RKO (cell line): ENCODE results near the gene DAAM1.

Experiments used
- DNase-seq: peaks from one replicate; pipeline ENCODE4 v3.0.0-alpha.2; 2016; ENCODE audit warnings: low spot score

Gene DAAM1

DNA sequence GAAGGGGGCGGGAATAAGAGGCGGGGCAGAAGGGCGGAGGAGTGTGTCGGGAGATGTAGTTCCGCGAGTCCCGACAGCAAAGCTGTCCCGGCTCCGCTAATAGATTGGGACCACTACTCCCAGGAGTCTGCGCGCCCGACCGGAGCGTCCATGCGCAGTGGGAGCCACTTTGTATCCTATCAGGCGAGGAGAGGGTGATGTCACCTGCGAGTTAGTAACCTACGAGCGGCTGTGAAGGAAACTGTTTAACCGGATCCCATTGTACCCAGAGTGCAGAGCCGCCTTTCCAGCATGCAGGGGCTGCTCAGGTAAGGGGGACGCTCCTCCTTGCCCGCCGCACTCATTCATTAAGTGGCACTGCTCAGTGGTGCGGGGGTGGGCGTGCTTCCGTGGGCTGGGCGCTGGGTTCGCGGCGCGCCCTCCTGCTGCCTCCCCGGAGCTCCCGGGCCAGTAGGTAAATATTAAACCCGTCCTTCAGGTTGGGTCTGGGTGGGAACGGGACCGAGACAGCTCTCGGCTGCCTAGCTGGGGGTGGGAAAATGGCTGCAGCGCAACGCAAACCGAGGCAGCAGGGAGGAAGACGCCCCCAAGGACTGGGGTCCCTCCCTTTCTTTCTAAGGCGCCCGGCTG lies at the start of gene DAAM1:
DAAM1 (plus strand) TSS at position 207 of the 630 bp plus-strand sequence. CDS start 74,811 bp downstream, outside the sequence.
- peak; percentile 98 for DNase-seq

DNA sequence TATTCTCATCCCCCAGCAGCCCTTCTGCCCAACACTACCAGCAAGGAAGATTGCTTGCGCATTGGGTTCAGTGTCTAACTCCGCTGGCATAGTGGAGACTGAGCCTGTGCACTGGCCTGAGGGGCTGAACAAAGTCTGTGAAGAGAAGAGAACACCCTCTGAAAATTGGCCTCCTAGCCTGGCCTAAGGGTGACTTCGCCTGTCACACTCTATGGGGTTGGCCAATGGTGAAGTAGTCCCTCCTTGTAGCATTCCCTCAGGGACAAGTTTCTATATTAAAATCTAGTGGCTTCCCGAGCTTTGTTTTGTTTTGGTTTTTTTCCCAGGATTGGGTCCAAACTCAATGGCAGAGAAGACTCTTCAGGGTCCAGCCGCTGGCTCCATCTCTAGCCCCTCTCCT lies 49.1 kb upstream of the DAAM1 start:
- DNase-seq: no peak

DNA sequence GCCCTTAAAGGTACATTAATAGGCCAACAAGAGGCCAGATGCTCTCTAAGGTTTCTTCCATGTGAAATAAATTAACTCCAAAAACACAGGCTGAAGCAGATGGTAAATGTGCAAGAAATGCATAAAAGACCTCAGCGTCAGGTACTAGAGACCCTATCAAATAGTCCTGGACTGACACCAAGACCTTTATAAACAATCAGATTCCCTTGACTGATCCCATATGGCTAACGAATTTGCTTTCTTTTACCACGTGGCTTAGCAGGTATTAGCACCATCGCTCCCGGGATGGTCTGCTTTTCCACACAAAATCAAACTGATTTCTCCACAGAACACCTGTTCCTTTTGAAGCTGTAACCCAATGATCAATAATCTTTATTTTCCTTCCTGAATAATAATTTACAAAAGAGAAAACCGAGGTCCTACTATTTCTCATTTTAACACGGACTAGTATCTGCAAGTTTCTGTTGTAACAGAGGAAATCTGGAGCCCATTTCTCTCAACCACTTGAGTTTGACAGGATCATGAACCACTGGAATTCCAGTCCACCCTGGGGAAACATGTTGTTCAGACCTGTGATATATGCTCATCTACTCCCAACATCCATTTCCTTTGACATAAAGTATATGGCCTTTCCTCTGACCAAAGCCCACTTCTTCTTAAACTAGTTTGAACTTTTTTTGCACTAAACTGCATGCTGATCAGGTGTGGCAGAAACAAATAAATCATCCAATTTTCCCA lies 48.2 kb upstream of the DAAM1 start:
- no peak for DNase-seq

DNA sequence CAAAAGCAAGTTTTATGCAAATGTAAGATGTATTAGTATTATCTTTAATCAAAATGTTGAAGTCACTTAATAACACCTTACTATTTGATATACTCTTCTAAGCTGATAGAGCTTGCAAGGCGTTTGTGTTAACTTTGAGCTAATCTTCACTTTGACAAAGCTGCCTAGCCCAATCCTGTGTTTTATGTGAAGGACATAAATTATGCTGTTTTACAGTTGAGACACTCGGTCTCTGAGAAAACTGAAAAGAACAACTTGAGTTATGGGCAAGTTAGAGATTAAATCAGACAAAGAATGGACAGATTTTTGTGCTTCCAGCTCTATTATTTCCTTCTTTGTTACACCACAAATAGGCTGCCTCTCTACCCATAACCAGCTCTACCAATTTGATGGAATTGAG lies 42.0 kb upstream of the DAAM1 start:
- no peak for DNase-seq

DNA sequence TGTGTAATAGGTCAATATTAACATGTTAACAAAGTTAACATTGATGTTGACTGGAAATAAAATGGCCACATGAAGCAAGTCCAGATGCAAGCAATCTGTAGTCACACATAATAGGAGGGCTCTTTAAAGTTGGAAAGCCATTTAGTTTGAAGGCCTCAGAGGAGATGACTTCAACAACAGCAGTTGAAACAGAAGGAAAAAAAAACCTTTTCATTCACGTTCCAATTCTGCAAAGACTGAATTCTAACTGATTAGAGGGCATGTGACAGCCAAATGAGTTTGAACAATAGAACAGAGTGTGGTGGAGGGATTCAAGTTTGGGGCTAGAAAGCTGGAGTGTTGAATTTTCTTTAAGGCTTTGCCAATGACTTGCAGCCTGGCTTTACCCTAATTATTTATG lies 41.5 kb upstream of the DAAM1 start:
- no peak for DNase-seq

DNA sequence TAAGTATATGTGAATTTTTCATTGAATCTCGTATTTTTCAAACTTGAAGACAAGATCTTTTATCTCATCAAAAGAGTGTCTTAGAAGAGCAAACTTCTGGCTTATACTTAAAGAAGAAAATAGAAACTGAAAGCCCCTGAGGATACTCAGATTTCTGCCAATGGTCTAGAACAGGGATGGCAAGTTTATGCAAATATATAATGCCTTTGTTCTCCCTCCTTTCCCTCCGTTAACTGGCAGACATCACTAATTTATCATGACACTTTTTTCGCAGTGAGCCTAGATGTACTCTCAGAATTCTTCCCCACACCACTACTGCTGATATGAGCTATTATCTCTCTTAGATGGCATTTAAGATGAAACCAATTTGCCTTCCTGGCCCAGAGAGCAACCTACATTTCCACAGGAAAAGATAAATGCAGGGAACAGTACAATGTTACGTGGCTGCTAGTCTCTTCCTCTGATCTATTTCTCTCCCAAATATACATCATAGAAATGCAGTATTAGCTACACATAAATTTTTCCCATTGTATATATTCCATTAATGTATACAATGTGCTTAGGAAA lies 40.0 kb upstream of the DAAM1 start:
- DNase-seq: no peak

DNA sequence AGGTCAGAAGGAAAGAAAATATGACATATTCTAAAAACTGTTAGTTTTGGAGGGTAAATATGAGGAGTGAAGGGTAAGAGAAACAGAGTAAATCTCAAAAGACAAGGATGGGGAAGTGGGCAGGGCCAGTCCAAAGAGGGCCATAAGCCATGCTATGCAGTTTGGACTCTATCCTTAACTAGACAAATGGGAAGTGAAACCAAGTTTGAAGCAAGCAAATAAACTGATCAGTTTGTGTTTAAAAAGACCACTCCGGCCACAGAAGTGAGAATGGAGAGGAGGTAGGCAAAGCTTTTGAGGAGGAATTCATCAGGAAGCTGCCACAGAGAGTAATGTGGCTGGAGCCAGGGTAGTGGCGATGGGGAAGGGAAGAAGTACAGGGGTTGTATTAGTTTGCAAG lies 37.5 kb upstream of the DAAM1 start:
- no peak for DNase-seq

DNA sequence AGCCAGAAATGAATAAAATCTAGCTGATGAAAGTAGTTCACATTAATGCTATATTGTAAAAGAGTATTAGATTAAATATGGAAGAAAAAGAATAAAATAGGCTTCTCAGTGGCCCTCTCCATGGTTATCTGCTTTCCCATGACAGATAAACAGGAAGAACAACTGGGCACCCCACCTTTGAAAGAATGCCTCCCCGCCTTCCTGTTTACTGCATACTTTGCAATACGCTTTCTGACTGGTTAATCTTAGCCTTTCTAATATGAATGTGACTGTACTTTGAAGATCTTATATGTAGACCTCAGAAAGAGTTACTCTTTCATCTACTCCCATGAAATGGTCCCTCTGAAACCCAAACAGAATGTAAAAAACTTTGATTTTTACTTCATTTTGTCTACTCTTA lies 34.1 kb upstream of the DAAM1 start:
- DNase-seq: no peak

DNA sequence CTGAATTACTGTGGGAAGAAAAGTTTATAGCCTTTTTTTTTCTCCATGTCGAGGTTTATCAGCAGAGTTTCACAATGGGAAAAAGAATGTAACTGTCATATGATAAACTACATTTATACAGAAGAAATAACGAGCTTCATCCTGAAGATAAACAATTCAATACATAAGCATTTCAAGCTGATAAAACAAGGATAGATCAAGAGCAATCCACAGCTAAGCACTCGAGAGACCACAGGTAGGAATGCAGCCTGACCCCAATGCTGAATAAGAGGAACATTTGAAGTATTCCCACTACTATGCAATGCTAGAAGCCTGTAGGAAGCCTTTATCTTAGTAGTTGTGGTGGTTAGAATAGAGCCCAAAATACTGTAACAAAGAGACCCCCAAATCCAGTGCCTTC lies 32.6 kb upstream of the DAAM1 start:
- DNase-seq: no peak

DNA sequence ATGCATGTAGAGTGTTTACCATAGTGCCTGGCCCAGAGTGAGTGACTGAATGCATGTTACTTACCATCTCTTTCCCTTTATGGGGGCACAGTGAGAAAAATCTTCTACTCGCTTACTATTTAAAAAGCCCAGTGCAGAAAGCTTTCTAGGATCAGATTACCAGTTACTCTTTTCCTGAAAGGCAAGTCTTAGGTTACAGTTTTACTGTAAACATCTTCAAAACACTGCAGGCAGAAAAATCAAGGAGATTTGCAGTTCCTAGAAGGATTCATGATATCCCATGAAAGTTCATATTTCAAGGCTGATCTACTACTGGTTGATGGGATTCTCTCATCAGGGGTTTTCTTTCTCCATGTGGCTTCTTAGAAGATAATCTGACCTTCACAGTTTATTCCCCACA lies 29.3 kb upstream of the DAAM1 start:
- no peak for DNase-seq

DNA sequence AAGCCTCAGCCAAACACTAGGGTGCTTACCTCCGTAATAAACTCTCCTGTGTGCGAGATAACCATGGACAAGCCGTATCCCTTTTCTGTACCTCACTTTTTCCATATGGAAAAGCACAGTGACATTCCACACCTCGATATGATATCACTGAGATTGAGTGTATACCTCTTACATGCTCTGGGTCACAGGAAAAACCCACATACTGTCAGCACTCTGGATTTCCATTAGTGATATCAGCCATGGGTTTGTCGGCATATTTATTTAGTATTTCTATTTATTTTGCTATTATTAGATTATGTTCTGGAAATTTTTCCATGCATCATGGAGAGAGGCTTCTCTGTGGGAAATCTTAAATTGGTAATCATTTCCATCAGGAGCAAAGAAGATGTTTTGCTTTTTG lies 28.0 kb upstream of the DAAM1 start:
- DNase-seq: no peak

DNA sequence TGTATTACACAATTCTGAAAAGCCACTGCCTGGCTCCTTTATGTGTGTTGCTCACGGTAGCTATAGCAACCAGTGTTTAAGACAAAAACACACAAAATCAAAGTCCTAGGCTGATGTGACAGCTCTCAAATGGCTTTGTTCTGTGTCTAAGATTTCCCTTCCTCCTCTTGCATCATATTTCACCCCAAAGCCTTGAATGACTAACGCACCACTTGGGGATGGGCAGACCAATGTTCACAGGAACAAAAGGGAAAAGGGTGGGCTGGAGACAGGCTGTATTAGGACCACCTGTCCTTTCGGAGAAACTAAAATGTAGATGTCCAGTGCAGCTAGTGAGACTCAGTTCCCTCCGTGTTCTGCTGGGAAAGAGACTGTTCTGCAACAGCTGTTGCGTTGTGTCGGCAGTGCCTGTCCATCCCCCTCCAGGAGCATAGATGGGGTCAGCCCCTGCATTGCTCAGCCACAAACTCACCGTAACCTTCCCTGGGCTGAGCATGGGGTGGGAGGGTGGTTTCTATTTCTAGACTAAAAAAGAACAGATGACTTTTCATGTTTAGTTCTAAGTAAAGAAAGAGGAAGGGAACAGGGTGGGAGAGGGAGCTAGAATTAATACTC lies 26.8 kb upstream of the DAAM1 start:
- DNase-seq: peak; percentile 9

DNA sequence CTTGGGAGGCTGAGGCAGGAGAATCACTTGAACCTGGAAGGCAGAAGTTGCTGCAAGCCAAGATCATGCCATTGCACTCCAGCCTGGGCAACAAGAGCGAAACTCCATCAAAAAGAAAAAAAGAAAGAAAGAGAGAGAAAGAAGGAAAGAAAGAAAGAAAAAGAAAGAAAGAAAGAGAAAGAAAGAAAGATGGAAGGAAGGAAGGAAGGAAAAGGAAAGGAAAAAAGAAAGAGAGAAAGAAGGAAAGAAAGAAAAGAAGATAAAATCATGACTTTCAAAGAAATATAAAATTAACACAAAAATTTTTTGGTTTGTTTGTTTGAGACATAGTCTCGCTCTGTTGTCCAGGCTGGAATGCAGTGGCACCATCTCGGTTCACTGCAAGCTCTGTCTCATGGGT lies 22.2 kb upstream of the DAAM1 start:
- DNase-seq: no peak

DNA sequence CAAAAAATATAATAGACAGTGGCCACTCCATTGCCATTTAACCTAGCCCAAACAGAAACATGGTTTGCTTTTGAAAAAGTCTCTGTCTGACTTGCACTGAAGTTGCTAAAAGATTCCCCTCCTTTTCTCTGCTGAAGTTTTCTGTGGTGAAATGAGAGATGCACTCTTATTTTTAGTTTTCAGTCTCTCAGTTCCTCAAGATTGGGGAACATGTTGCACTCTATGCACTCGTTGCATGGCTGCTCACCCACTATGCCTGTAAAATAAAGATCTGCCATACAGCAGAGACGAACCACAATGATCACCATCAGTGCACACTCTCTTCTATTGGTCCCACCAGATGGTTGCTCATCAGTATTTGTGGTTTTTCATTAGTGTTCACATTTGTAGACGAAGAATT lies 13.1 kb upstream of the DAAM1 start:
- DNase-seq: no peak

DNA sequence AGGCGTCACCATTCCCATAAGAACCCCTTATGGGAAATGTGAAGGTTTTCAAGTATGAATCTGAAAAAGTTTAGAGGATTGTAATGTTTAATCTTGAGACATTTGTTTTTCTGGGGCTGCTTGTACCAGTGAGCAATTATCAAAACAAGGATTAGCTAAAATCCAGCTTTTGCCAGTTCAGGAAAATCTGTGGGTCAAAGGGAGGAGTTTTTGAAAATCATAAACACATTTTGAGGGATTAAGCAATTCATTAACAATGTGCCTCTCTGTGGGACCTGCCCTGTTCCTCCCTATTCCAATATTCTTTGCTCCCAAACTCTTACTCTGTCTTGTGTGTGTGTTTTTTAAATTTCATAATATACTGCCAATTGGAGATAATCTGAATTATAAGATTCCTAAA lies 11.7 kb upstream of the DAAM1 start:
- DNase-seq: no peak

DNA sequence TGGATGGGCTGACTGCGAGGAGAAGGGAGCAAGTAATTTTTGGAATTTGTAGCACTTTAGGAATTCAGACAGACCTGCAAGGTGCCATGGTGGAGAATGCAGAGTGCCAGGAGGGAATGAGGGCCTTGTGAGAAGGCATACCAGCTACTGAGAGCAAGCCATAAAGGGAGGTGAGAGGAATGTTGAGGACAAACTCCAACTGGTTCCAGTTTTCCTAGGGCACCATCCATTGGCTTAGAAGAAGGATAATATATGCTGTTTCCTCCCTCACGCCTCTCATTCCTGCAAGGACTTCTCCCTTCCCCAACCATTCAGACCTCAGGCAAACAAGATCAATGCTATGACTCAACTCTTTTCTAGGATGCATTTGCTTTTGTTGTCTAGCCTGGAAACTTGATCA lies 11.2 kb upstream of the DAAM1 start:
- no peak for DNase-seq

DNA sequence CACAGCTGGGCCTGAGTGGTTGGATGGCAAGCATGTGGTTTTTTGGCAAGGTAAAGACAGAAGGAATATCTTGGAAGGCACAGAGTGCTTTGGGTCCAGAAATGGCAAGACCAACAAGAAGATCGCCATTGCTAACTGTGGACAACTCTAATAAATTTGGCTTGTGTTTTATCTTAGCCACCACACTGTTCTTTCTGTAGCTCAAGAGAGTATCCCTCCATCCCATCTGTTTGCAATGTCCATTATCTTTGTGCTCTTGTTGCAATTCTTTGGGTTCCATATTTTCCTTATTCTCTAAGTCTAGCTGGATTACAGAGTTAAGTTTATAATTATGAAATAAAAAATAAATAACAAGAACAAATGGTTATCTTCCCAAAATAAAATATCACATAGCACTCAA lies 6.7 kb upstream of the DAAM1 start:
- DNase-seq: no peak

DNA sequence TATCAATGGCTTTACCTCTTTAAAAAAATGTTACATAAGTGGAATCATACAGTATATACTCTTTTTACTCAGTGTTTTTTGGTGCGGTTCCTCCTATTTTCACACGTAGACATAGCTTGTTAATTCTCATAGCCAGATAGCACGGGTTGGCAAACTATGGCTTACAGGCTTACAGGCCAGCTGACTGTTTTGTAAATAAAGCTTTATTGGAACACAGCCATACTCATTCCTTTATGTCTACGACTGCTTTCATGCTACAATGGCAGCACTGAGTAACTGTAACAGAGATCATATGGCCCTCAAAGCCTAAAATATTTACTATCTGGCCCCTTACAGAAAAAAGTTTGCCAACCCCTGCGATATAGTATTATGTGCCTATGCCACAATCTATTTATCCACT lies 5.8 kb upstream of the DAAM1 start:
- DNase-seq: no peak

DNA sequence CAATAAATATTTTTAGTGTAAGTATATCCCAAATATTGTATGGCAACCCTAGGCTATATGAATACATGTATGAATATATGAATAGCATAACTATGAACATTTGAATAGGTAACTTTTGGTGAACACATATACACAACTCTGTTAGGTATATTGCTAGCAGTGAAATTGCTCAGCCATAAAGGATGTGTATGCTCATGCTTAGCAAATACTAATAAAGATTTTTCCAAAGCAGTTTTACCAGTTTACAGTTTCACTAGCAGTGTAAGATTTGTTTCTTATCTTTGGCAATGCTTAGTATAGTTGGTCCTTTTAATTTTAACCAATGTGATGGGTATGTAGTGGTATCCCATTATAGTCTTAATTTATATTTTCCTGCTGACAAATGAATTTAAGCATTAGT lies 5.3 kb upstream of the DAAM1 start:
- no peak for DNase-seq

DNA sequence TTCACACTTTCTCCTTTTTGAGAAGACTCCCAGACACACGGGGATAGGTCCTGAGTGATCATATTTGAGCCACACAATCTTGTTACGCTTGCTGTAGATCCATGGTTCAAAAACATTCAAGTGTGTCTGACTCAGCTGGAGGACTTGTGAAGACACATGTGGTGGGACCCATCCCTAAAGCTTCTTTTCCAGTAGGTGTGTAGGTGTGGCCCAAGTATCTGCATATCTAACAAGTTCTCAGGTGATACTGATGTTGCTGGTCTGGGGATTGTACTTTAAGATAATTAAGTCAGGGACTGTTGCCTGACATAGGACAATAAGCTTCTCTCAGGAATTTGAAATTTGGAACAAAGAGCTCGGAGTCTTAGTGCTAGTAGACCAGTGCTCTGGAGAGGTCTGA lies 4.1 kb upstream of the DAAM1 start:
- no peak for DNase-seq

DNA sequence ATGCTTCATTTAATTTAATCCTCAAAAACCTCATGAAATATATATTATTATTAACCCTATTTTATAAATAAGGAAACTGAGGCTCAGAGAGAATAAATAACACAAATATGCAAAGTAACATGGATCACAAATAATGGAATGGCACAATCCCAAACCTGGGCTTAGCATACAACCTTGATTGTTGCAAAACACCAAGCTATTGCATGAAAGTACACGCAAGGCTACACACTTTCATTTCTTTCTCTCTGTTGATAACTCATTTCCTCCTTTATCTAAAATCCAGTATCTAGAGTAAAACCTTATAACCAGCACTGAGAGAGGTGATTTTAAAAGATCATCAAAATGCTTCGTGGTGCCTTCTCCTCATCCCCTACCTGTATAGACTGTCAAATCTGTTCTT lies 2.8 kb upstream of the DAAM1 start:
- DNase-seq: no peak

DNA sequence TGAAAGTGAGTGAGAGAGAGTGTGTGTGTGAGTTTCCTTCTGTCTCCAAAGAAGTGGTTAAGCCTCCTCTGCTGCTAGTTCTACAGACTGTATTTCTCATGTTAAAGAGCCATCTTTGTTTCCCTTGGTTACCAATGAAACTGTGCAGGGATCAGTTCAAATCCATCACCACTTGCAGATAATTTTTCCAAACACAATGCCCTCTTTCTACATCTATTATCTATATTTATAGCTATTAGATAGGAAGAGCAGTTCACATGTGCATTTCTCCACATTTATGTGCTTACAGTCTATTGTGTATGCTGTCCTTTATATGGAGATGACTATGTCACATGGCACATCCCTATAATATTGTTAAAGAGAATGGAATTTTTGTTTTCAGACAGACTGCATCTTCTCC lies 2.2 kb upstream of the DAAM1 start:
- no peak for DNase-seq

DNA sequence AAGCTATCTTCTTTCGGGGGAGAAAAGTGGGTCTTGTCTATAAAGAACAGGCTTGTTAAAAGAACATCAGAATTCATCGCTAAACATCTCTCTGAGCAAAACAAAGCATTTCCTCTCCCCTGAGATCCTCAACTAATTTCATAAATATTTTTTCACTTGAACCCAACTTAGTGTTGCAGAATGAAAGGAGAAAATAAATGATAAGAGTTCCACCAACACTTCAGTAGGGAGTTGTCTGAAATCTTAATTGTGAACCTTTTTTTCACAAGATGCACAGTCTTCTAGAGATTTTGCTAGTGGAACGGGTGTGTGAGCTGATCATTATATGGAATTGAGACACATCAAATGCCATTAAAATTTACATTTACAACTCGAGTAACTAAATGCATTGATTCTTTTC lies 1.3 kb upstream of the DAAM1 start:
- no peak for DNase-seq
